Measurements from ENCODE around the gene ZFPM1. TPM values are rescaled to one million over a fixed set of nuclear protein-coding genes. Genes with fewer than 3 reads are reported as not detected.
A peak's percentile ranks its signal among the peaks of the same experiment; 100 is the strongest.

ZFPM1 gene
- total RNA-seq, 1 experiment from 2014 or later = 24.1 TPM

DNA sequence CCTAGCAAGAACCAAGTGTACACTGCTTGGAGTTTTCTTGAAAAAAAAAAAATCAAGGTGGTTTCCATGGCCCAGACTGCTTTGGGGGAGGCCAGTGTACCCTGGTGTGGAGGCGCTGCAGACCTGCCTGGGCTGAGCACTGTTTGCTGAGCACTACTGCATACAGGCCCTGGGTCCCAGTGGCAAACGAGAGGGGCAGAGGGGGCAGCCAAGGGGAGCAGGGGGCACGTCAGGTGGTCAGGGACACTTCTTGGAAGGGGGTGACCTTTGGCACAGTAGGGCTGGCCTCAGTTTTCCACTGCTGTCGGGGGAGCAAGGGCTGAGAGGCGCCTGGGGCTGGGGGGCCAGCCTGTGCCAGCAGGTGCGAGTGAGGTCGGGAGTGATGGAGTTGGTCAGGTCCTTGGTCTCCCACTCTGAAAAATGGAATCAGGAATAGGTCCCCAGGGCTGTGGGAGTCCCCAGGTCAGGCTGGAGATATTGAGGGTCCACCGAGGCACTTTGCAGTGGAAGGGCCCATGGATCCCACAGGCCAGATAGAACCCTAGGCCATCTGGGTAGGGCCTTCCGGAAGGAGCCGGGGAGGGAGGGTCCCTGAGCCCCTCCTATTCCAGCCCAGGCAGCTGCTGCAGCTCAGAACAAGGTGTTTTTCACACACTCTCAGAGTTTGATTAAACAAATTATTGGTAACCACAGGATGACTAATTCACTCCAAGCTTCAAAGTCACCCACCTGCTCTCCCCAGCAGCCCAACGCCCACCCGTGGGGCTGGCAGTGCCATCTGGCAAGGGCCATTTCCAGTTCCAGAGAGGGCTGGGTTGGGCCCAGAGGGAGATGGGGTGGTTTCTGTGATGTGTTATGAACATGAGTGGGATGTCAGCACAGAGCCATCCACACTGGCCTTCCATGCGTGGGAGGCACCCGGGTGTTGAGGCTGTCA lies 3.5 kb downstream of the ZFPM1 start:
- Mint-ChIP-seq H3K27me3 (ENCODE audit: insufficient read depth, unreplicated experiment) (no peaks in the 10 kb centered on the region), H3K9me3 (ENCODE audit: unreplicated experiment) (no peaks in the 10 kb centered on the region), H3K4me1 (ENCODE audit: low read depth, unreplicated experiment) (peaks cover 6% of the 10 kb centered on the region), H3K4me3 (ENCODE audit: unreplicated experiment) (peak overlapping the region; percentile 97), H3K36me3 (ENCODE audit: insufficient read depth, unreplicated experiment) (peaks cover 33% of the 10 kb centered on the region), H3K27ac (ENCODE audit: unreplicated experiment) (peak overlapping the region; percentile 82)
- TF ChIP-seq, protein P1, sequence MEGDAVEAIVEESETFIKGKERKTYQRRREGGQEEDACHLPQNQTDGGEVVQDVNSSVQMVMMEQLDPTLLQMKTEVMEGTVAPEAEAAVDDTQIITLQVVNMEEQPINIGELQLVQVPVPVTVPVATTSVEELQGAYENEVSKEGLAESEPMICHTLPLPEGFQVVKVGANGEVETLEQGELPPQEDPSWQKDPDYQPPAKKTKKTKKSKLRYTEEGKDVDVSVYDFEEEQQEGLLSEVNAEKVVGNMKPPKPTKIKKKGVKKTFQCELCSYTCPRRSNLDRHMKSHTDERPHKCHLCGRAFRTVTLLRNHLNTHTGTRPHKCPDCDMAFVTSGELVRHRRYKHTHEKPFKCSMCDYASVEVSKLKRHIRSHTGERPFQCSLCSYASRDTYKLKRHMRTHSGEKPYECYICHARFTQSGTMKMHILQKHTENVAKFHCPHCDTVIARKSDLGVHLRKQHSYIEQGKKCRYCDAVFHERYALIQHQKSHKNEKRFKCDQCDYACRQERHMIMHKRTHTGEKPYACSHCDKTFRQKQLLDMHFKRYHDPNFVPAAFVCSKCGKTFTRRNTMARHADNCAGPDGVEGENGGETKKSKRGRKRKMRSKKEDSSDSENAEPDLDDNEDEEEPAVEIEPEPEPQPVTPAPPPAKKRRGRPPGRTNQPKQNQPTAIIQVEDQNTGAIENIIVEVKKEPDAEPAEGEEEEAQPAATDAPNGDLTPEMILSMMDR (IDR thresholded peaks at IDR 0.05; ENCODE audit: insufficient read depth in 1 of 2, low read depth in 1 of 2, low read length in 1 of 2, severe bottlenecking in 1 of 2, unreplicated experiment in 1 of 2) = no peak
- H3K36me3 ChIP-seq (ENCODE audit: control insufficient read depth, insufficient read depth, low read length) = no peaks in the 10 kb centered on the region; the same call in 1 of the 2 replicates
- H3K27me3 ChIP-seq (replicated peaks; ENCODE audit: control insufficient read depth, insufficient read depth, low read length) = no peaks in the 10 kb centered on the region
- peak overlapping the region; percentile 80 for H3K4me3 ChIP-seq (ENCODE audit: low read depth, low read length)
- BruUV-seq (replicated peaks) = no TSS peak
- H3K9me3 ChIP-seq = no peaks in the 10 kb centered on the region
- POLR2A ChIA-PET = no interaction called here
- CTCF ChIA-PET = interaction anchor here (1.0 to 2.8 kb wide), 3 partner anchors 32 to 52 kb away, joined by 6 to 8 read pairs (median 7); no protein-coding TSS in a partner anchor
- DNase-seq = no peak
- H3K4me1 ChIP-seq = peaks cover 46% of the 10 kb centered on the region
- intact Hi-C loops (cut with micrococcal nuclease; ENCODE audit: unreplicated experiment) = no loop called here

DNA sequence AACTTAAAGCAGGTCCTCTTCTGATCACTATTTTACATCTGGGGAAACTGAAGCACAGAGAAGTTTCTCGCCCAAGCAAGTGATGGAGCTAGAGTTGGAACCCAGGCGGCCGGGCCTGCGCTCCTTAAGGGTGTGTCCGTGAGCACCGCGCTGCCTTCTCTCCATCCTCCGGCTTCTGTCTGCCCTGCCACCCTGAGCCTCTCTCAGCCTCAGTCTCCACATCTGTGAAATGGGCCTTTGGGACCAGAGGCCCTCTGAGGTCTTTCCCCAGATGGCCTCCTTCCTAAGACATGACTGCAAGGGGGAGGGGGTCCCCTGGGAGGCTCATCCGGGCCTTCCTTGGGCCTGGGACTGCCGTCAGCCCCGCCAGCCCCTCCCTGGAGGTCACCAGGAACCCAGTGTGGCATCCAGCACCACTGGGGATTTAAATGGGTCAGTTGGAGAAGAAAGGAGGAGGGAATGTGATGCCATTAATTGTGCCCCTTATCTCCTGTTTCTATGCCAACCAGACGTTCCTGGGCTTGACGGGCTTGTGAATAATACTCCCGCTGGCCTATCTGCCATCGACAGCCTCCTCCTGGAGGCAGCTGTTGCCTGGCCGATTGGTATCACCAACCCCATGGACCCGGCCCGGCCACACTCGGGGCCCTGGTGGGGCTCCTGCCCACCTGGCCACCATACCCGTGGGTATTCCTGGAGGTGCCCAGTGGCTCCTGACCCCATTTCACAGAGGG lies 5.1 kb downstream of the ZFPM1 start:
- no peak overlapping the region for H3K27ac Mint-ChIP-seq (ENCODE audit: unreplicated experiment)
- Histone ChIP-seq H3K4me3 (ENCODE audit: low read depth, low read length) (no peak overlapping the region), H3K9me3 (no peaks in the 10 kb centered on the region), H3K36me3 (ENCODE audit: control insufficient read depth, insufficient read depth, low read length) (no peaks in the 10 kb centered on the region; the same call in 1 of the 2 replicates), H3K4me1 (peaks cover 46% of the 10 kb centered on the region), H3K27me3 (replicated peaks; ENCODE audit: control insufficient read depth, insufficient read depth, low read length) (no peaks in the 10 kb centered on the region)
- DNase-seq = no peak
- no peaks in the 10 kb centered on the region for H3K27me3 Mint-ChIP-seq (ENCODE audit: insufficient read depth, unreplicated experiment)
- H3K4me1 Mint-ChIP-seq (ENCODE audit: low read depth, unreplicated experiment) = peaks cover 6% of the 10 kb centered on the region
- intact Hi-C loops (cut with micrococcal nuclease; ENCODE audit: unreplicated experiment) = no loop called here
- BruUV-seq (replicated peaks) = no TSS peak
- TF ChIP-seq, protein P1 (IDR thresholded peaks at IDR 0.05; ENCODE audit: insufficient read depth in 1 of 2, low read depth in 1 of 2, low read length in 1 of 2, severe bottlenecking in 1 of 2, unreplicated experiment in 1 of 2) = no peak
- no peak overlapping the region for H3K4me3 Mint-ChIP-seq (ENCODE audit: unreplicated experiment)
- peaks cover 34% of the 10 kb centered on the region for H3K36me3 Mint-ChIP-seq (ENCODE audit: insufficient read depth, unreplicated experiment)
- POLR2A ChIA-PET = no interaction called here
- H3K9me3 Mint-ChIP-seq (ENCODE audit: unreplicated experiment) = no peaks in the 10 kb centered on the region
- CTCF ChIA-PET = interaction anchor here (2.8 kb wide), 1 partner anchor 30 kb away, joined by 6 read pairs; no protein-coding TSS in a partner anchor

DNA sequence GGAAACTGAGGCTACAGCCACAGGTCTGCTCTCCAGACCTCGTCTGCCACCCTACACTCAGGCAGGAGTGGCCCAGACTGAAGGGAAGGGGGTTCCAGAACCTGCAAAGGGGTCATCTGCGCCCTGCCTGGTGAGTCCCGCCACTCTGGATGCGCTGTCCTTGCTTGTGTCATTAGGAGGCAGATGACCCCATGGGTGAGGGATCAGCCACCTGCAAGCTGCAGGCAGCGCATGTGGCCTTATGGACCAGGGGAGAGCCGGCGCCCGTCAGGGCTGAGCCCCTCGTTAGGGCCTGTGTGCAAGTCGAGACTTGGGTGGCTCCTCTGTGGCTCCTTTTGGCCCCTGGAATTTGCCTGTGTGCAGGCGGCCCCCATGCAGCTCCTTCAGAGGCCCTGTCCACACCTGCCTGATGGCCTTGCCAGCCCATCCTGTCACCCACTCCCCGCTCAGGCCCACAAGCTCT lies 5.7 kb downstream of the ZFPM1 start:
- no TSS peak for BruUV-seq (replicated peaks)
- Histone ChIP-seq H3K4me1 (peaks cover 48% of the 10 kb centered on the region), H3K27me3 (replicated peaks; ENCODE audit: control insufficient read depth, insufficient read depth, low read length) (no peaks in the 10 kb centered on the region), H3K36me3 (ENCODE audit: control insufficient read depth, insufficient read depth, low read length) (no peaks in the 10 kb centered on the region; the same call in 1 of the 2 replicates), H3K9me3 (no peaks in the 10 kb centered on the region), H3K4me3 (ENCODE audit: low read depth, low read length) (no peak overlapping the region)
- H3K9me3 Mint-ChIP-seq (ENCODE audit: unreplicated experiment) = no peaks in the 10 kb centered on the region
- intact Hi-C loops (cut with micrococcal nuclease; ENCODE audit: unreplicated experiment) = no loop called here
- peaks cover 34% of the 10 kb centered on the region for H3K36me3 Mint-ChIP-seq (ENCODE audit: insufficient read depth, unreplicated experiment)
- peaks cover 6% of the 10 kb centered on the region for H3K4me1 Mint-ChIP-seq (ENCODE audit: low read depth, unreplicated experiment)
- ChIA-PET POLR2A (no interaction called here), CTCF (interaction anchor here (2.8 kb wide), 1 partner anchor 29 kb away, joined by 6 read pairs; no protein-coding TSS in a partner anchor)
- no peak overlapping the region for H3K4me3 Mint-ChIP-seq (ENCODE audit: unreplicated experiment)
- DNase-seq = no peak
- H3K27me3 Mint-ChIP-seq (ENCODE audit: insufficient read depth, unreplicated experiment) = no peaks in the 10 kb centered on the region
- TF ChIP-seq, protein P1 (IDR thresholded peaks at IDR 0.05; ENCODE audit: insufficient read depth in 1 of 2, low read depth in 1 of 2, low read length in 1 of 2, severe bottlenecking in 1 of 2, unreplicated experiment in 1 of 2) = no peak
- H3K27ac Mint-ChIP-seq (ENCODE audit: unreplicated experiment) = no peak overlapping the region

Data from Caco-2 (cell line).